ENCODE data around the gene CLEC19A. TPM values are rescaled to one million over a fixed set of nuclear protein-coding genes. Genes with fewer than 3 reads are reported as not detected.

The CLEC19A gene
- total and polyA plus RNA-seq, 10 donors: not detected

DNA sequence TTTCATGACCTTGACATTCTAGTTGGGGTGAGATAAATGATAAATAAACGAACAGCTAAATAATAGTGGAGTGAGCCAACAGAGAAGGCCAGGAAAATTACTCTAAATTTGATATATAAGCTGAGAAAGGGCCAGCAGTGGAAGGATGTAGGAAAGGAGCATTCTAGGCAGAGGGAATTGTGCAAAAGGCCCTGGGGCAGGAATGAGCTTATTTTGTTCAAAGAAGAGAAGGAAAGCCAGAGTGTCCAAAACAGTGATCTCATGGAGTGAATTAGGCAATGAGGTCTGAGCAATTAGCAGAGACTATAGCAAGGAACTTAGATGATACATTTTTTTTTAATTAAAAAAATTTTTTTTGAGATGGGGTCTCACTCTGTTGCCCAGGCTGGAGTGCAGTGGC is 43.3 kb upstream of the CLEC19A start:
- 45 to 66% (median 55%) methylated on average over 1 of the region's 1 CpG for WGBS, 5 donors
- Histone ChIP-seq H3K27me3 (replicated peaks in 1 of 7) (peaks cover 0 to 8% (median 0%) of the 10 kb centered on the region in 7 donors), H3K36me3 (peaks cover 0 to 5% (median 0%) of the 10 kb centered on the region in 6 donors), H3K9me3 (peaks cover 0 to 36% (median 15%) of the 10 kb centered on the region in 8 donors), H3K4me1 (no peaks in the 10 kb centered on the region), H3K4me3 (no peak overlapping the region), H3K27ac (no peak overlapping the region)
- intact Hi-C loops (cut with DNase I; ENCODE audit: low total_unique reads): no loop called here
- DNase-seq: no peak
- TF ChIP-seq, protein P1, sequence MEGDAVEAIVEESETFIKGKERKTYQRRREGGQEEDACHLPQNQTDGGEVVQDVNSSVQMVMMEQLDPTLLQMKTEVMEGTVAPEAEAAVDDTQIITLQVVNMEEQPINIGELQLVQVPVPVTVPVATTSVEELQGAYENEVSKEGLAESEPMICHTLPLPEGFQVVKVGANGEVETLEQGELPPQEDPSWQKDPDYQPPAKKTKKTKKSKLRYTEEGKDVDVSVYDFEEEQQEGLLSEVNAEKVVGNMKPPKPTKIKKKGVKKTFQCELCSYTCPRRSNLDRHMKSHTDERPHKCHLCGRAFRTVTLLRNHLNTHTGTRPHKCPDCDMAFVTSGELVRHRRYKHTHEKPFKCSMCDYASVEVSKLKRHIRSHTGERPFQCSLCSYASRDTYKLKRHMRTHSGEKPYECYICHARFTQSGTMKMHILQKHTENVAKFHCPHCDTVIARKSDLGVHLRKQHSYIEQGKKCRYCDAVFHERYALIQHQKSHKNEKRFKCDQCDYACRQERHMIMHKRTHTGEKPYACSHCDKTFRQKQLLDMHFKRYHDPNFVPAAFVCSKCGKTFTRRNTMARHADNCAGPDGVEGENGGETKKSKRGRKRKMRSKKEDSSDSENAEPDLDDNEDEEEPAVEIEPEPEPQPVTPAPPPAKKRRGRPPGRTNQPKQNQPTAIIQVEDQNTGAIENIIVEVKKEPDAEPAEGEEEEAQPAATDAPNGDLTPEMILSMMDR (IDR thresholded peaks at IDR 0.05 in 8 of 11, conservative IDR thresholded peaks at IDR 0.05 in 3 of 11): no peak

DNA sequence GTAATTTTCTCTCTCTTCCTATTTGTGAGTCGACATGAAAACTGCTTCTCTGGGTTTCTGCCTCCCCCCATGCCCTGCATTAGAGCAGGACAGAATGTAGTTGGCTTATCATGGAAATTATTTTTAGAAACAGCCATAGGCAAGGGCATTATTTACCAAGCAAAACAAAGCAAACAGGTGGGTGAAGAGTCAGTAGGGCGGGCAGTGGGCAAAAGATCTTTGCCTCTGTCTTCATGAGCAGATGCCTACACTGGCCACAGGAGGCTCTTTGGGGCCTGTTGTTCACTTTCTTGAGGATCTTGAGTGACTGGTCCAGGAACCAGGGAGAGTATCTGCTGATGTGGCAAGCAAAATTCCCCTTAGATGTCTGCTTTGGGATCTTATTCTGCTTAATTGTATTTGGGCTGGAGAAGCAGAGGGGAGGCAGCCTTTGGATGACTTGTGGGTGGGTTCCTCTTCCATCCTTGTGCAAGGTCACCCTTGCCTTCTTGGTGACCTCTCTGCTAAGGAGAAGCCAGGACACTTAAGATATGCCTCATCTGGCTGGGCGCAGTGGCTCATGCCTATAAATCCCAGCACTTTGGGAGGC is 42.5 kb upstream of the CLEC19A start:
- intact Hi-C loops (cut with DNase I; ENCODE audit: low total_unique reads): no loop called here
- Histone ChIP-seq H3K27me3 (replicated peaks in 1 of 7) (peaks cover 0 to 8% (median 0%) of the 10 kb centered on the region in 7 donors), H3K27ac (no peak overlapping the region), H3K4me1 (no peaks in the 10 kb centered on the region), H3K4me3 (no peak overlapping the region), H3K9me3 (peaks cover 0 to 31% (median 17%) of the 10 kb centered on the region in 8 donors), H3K36me3 (peaks cover 0 to 5% (median 0%) of the 10 kb centered on the region in 6 donors)
- DNase-seq: no peak
- 75 to 90% (median 80%) methylated on average over 3 of the region's 3 CpGs for WGBS, 5 donors
- TF ChIP-seq POLR2A (IDR thresholded peaks at IDR 0.05): no peak
- TF ChIP-seq, protein P1 (IDR thresholded peaks at IDR 0.05 in 8 of 11, conservative IDR thresholded peaks at IDR 0.05 in 3 of 11): no peak
- TF ChIP-seq POLR2AphosphoS5 (IDR thresholded peaks at IDR 0.05): no peak

DNA sequence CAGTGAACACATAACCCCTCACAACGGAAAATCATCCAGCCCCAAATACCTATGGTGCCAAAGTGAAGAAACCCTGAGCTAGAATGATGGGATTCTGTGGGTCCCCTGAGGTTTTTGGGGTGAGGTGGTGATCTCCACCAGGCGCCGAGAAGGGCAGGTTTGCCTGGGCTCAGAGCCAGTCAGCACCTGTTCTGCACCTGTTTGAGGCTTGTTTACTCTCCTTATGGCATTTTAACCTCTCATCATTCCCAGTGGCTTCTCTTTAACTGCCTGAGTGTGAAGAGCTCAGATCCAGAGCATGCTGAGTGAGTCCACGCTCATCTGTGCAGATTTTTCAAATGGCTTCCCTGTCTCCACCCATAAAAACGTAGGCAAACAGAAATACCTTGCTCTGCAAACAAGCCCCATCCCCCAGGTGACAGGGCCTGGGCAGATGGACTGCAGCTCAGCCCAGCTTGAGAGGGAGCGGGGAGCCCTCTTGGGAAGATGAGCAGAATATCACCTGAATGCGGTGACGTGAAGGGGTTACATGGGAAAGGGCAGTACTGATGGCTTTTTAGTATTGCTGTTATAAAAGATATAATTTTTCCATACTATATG is 40.1 kb upstream of the CLEC19A start:
- TF ChIP-seq, protein P1 (IDR thresholded peaks at IDR 0.05 in 8 of 11, conservative IDR thresholded peaks at IDR 0.05 in 3 of 11): no peak
- TF ChIP-seq POLR2A (IDR thresholded peaks at IDR 0.05) (no peak), POLR2AphosphoS5 (IDR thresholded peaks at IDR 0.05) (no peak)

DNA sequence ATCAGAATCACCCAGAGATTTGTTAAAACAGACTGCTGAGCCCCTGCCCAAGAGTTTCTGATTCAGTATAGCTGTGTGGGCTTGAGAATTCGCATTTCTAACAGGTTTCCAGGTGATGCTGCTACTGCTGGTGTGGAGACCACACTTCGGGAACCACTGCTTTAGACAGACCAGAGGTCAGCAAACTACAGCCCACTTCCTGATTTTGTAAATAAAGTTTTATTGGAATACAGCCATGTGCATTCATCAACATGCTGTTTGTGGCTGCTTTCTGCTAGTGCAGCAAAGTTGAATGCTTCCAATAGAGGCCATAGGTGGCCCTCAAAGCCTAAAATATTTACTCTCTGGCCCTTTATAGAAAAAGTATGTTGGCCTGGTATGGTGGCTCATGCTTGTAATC is 32.6 kb upstream of the CLEC19A start:
- H3K4me3 ChIP-seq: no peak overlapping the region
- DNase-seq: no peak
- H3K27ac ChIP-seq: no peak overlapping the region
- no peaks in the 10 kb centered on the region for H3K4me1 ChIP-seq
- no peak for TF ChIP-seq POLR2AphosphoS5 (IDR thresholded peaks at IDR 0.05)
- TF ChIP-seq POLR2A (IDR thresholded peaks at IDR 0.05): no peak
- TF ChIP-seq, protein P1 (IDR thresholded peaks at IDR 0.05 in 8 of 11, conservative IDR thresholded peaks at IDR 0.05 in 3 of 11): no peak
- intact Hi-C loops (cut with DNase I; ENCODE audit: low total_unique reads): no loop called here
- H3K27me3 ChIP-seq (replicated peaks in 1 of 7): peaks cover 0 to 4% (median 0%) of the 10 kb centered on the region in 7 donors
- peaks cover 0 to 5% (median 0%) of the 10 kb centered on the region in 8 donors for H3K9me3 ChIP-seq
- 66 to 80% (median 74%) methylated on average over 2 of the region's 2 CpGs for WGBS, 5 donors
- no peaks in the 10 kb centered on the region for H3K36me3 ChIP-seq

More for the DNA sequence above, 40.1 kb upstream of the CLEC19A start:
- intact Hi-C loops (cut with DNase I; ENCODE audit: low total_unique reads): no loop called here
- H3K4me3 ChIP-seq: no peak overlapping the region
- H3K9me3 ChIP-seq: peaks cover 0 to 15% (median 5%) of the 10 kb centered on the region in 8 donors
- DNase-seq: no peak
- no peaks in the 10 kb centered on the region for H3K4me1 ChIP-seq
- no peak overlapping the region for H3K27ac ChIP-seq
- 74 to 87% (median 81%) methylated on average over 8 of the region's 8 CpGs for WGBS, 5 donors
- peaks cover 0 to 8% (median 0%) of the 10 kb centered on the region in 7 donors for H3K27me3 ChIP-seq (replicated peaks in 1 of 7)
- H3K36me3 ChIP-seq: no peaks in the 10 kb centered on the region
